Suppressor macrophage (primary cell): ENCODE measurements around the gene RPL10A.

Experiments
- DNase-seq, 4 experiments: peaks; one replicate each; pipeline ENCODE4 v3.0.0-alpha.2; 2020 to 2022

RPL10A gene

DNA sequence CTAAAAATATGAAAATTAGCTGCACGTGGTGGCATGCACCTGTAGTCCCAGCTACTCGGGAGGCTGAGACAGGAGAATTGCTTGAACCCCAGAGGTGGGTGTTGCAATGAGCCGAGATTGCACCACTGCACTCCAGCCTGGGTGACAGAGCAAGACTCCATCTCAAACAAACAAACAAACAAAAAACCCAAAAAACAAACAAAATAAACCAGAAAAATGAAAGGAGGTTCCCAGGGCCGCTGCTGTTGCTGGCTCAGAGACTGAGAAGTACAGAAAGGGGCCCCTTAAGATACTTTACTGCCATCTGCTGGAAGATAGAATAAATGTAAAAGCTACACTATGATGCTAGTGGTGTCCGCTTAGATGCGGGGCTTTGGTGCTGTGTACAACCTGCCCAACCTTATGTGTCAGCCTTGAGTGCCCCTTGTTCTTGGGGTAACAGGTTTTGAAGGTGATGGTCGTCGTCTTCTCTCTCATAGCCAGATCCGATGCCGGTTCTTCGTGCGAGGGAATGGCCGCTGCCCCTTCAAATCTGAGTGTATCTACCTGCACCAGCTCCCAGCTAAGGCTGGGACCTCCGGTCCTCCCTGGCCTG is 18.8 kb upstream of the RPL10A start:
- DNase-seq = peak; percentile 49 to 94 (median 82)

DNA sequence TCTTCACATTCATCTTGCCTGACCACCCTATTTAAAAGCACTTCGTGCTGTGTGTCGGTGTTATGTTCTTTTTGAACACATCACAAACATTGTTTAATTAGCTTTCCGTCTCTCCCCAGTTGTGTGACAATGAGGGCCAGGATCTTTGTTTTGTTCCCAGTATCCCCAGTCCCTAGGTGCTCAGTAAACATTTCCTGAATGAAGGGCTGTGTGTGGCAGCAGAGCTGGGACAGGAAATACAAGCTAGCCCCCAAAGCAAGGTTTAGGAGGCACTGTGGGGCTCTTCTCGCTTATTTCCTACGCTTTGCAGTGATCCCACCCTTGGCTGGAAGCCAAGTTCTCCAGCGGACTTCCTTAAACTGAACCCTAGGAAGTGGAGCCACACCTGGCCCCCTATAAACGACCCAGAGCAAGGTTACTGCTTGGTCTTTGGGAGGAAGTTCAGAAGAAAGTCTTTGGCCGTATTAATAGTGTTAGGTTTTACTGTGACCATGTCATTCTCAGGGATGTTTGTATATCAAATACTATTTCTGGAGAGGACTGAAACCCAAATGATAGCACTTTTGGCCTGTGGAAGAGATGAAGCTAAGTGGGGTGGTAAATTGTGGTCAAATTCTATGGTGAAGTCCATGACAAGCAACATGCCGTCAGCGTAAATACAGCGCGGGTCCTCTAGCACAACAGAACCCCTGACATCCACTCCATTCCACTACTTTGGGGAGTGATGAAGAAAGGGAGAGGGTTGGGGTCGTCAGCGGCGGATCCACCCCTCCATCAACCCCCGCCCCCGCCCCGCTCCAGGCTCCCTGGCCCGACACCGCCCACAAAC is 16.6 kb upstream of the RPL10A start:
- peak in 2 of 4 experiments; percentile 20 to 28 for DNase-seq

DNA sequence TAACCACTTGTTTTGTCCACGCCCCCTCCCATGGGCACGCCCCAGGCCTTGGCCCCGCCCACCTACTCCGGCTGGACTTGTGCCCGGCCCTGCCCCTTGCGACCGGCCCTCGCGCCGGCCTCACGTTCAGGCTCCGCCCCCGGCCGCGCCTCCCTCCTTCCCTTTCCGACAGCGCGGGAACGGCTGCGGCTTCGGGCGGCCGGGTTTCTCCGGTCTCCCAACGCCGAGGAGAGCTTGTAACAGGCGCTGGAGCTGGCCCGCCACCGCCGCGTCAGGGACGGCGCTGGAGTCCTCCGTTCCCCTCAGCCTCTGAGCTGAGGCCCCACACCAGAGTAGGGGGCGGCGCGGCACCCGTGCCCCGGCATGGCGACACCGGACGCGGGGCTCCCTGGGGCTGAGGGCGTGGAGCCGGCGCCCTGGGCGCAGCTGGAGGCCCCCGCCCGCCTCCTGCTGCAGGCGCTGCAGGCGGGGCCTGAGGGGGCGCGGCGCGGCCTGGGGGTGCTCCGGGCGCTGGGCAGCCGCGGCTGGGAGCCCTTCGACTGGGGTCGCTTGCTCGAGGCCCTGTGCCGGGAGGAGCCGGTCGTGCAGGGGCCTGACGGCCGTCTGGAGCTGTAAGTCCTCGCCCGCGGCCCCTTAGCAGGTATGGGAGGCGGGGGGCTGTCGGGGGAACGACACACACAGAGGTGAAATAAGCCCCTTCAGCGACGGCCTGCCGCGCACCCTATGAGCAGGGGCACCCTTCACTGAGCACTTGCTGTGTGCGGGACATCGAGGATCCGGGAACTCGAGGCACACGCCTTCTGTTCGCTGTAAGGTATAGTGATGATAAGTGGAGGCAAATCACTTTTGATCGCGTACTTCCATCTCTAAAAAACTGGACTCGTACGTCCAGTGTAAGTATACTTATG is 15.8 kb upstream of the RPL10A start, which contains the start of gene FANCE:
Gene FANCE (plus strand): TSS at position 156 of the 908 bp plus-strand sequence. CDS start 208 bp downstream, at position 364.
- DNase-seq = peak; percentile 95 to 99 (median 96)

DNA sequence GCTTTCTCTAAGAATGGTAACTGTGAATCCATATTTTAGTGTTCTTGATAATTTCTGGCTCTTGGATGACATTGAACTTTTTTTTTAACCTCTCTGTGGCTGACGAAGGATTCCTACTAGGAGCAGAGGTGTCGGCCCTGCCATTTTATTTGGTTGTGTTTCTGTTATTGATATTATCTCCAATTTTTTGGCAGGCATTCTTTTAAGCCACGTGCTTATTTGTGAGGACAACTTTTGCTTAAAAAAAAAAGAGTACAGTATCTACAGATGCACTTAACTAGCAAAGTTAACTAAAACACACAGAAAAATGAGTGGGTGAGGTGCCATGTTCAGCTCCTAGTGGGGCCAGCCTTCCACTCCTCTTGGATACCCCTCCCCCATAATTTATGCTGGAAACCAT is 15.0 kb upstream of the RPL10A start:
- DNase-seq = no peak

DNA sequence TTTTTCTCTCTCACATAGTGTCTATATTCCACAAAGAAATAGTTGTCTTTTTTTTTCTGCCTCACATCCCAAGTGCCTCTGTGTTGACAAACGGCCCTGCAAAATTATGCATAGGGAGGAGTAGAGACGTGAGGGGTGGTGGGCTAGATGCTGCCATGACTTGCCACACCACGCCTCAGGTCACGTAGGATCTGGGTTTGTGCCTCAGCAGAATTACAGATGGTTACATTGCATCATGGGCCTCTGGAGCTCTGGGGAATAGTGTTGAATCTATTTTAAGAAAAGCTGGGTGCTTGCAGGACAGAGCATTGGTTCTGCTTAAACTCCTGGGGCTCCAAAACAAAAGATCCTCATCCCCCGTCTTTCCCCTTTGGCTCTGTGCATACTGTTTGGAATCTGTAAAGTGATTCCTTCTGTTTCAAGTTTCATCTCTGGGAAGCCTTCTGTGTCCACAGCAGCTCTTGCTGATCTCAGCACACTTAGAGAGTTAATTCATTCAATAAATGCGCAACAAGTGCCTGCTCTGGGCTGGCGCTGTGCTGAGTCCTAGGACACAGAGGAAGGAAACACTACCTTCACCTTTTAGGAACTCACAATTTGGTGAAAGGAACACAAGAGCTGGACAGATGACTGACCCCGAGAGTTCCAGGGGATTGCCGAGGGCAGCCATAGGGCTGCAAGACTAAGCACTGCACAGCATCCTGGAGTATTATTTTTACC is 13.7 kb upstream of the RPL10A start:
- DNase-seq = peak; percentile 40 to 70 (median 60)

DNA sequence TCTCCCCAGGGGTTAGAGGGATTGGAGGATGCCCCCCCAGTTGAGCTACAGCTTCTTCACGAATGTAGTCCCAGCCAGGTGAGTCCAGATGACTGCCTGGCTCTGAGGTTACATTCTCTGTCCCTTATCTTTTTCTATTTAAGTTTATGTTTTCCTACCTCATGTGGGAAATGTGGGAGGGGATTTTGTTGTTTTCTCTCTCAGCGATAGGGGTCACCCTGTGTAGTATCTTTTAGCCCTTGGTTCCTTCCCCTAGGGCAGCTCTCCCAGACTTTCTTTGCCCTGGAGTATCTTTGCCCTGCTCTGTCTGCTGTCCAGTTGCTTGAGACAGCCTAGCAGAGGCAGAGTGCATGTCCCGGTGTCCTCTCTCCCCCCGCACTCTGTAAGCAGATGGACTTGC is 10.3 kb upstream of the RPL10A start:
- DNase-seq = no peak

DNA sequence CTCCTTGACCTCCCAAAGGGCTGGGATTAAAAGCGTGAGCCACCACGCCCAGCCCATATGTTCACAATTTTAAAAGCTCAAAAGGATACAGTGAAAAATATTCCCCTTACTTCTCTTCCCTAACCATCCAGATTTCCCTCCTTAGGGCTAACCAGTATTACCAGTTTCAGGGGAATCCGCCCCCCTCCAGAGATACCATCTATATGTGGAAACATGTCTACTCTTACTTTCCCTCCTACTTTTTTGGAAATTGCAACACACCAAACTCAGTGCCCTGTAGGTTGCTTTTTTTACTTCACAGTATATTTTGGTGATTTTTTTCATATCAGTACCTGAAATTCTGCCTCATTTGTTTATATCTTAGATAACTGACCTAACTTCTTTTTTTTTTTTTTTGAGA is 6.9 kb upstream of the RPL10A start:
- DNase-seq = peak in 1 of 4 experiments; percentile 0

DNA sequence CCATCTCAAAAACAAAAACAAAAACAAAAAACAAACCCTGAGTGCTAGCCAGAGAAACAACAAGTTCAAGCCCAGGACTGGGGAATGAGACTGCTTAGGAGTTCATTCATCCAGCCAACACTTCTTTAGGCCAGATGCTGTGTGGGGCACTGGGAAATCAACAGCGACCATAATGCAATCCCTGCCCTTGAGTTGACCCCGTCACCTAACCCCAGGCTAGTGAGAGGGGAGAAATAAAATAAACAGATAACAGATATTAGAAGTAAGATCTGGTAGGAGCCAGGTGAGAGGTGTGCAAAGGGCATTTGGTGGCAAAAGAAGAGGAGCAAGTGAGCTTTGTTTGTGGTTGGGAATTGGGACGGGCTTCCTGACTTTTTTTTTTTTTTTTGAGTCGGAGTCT is 4.9 kb upstream of the RPL10A start:
- peak in 1 of 4 experiments; percentile 1 for DNase-seq

DNA sequence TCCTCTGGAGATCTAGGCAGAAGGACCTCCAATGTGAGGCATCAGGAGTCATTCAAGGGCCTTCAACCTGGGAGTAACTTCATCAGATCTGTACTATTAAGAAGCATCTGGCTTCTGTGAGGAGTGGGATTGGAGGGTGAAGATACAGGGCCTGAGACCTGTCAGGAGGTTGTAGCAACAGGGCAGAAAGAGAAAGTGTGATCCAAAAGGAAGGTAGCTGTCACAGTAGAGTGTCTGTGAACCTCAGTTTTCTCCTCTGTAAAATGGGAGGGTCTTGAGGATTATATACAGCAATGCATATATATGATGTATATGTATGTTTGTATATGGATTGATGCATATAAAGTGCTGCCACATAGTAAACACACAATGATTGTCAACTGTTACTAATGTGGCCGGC is 2.6 kb upstream of the RPL10A start:
- peak in 1 of 4 experiments; percentile 0 for DNase-seq

DNA sequence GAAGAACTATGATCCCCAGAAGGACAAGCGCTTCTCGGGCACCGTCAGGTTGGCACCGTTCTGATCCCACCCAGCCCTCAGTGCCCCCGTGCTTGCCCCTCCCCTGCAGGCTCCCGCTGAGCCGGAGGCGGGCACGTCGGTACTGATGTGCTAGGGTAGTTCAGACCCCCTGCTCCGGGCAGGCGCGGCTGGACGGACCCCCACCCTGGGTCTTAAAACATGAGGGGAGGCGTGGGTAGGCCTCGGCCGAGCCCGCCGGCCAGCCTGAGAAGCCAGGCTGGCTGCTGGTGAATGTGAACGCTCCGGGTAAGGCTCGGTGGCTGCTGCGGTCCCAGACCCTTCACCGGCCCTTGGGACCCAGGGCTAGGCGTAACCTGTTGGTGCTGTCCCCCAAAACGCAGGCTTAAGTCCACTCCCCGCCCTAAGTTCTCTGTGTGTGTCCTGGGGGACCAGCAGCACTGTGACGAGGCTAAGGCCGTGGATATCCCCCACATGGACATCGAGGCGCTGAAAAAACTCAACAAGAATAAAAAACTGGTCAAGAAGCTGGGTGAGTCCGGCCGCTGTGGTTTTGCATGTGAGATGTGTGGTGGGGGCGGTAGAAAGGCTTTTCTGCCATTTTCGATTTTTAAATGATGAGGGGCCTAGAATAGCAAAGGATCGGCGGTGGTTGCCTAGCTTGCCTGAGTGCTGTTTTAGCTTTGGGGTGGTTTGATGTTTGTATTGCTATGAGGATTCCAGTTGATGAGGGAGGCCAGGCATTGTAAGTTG is 964 bp downstream of the RPL10A start:
- DNase-seq = peak in 1 of 4 experiments; percentile 27

DNA sequence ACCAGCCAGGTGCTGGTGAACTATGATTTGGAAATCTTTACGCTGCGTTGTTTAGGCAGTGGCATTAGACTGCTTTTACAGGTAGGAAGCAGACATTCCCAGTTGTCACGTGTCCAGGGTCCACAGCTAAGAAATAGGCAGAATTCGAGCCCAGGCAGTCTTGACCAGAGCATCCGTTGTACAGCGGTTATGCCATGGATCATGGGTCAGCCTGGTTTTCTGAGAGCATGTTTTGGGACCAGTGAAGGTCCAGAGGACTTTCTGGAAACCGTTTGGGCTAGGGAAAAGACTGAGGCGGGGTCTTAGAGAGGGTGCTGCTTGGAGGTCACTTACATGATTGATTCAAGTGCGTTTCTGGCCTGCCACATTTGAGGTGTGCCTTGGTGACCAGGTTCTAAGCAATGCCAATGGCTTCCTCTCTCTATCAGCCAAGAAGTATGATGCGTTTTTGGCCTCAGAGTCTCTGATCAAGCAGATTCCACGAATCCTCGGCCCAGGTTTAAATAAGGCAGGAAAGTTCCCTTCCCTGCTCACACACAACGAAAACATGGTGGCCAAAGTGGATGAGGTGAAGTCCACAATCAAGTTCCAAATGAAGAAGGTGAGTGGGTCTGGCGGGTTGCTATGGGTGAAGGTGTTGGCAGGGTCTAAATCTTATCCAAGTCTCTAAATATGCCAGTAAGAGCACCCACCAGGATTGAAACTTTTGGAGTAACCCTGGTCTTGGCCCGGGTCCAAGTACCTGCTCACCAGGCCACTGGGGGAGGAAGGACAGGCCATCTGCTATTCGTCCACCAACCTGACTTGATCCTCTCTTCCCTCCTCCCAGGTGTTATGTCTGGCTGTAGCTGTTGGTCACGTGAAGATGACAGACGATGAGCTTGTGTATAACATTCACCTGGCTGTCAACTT is 1.8 kb downstream of the RPL10A start:
- peak in 1 of 4 experiments; percentile 1 for DNase-seq

DNA sequence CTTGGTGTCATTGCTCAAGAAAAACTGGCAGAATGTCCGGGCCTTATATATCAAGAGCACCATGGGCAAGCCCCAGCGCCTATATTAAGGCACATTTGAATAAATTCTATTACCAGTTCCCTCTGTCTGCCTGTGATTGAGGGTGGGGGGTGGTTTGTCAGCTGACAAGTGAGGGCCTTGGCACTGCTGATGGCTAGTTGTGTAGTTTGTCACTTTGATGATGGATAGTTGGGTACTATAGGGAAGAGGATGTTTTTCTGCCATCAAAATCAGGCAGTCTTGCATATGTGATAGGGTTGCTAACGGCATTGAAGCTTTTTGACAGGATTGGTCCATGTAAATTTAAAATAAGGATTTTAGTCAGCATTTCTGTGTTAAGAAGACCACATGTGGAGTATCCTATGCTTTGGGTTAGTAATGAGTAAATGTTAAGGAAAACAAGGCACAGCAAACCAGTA is 2.5 kb downstream of the RPL10A start:
- DNase-seq = no peak

DNA sequence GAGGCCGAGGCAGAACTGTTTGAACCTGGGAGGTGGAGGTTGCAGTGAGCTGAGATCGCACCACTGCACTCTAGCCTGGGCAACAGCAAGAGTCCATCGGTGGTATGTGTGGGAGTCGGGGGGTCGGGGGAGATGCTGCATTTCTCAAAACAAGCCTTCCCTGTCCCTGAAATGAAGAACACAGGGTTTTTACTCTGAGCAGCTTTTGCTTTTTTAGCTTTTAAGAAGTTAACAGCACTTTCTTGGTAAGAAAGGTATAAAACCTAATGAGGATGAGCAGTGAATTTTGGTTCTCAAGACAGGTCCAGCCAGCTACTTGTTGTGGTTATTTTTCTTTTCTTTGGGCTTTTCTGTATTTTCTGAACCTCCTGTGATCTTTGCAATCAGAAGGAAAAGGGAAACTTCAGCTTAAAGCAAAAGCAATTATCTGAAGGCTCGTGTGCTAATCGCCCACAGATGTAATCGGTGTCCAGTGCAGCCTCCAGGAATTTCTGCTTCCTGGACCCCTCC is 3.7 kb downstream of the RPL10A start:
- no peak for DNase-seq

DNA sequence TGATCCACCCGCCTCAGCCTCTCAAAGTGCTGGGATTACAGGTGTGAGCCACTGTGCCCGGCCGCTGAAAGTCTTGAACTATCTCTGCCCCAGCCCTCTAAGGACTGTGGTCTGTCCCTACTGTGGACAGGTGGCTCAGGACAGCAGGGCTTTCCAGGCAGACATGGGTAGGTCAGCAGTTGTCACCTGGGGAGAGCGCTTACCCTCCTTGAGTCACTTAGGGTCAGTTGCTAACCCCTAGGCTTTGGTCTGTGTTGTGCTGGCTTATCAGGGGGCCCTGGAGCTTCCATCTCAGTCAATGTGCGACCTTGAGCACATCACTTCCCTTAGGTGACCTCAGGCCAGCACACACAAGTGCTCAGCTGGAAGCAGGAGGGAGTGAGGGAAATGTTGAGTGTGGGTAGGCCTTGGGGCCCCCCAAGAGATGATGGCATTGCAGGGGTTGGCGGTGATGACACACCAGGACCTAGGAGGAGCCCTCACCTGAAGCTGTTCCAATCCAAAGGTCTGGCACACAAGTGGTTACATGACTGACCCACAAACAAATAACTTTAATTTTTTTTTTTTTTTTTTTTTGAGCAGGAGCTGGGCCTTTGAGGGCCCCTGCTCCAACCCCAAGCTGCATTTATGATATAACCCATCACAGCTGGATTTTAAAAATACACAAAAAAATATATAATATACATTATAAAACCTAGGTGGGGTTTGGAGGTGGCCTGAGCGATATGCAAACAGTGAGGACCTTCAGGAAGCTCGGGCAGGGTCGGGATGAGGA is 5.1 kb downstream of the RPL10A start:
- DNase-seq = peak in 1 of 4 experiments; percentile 1

DNA sequence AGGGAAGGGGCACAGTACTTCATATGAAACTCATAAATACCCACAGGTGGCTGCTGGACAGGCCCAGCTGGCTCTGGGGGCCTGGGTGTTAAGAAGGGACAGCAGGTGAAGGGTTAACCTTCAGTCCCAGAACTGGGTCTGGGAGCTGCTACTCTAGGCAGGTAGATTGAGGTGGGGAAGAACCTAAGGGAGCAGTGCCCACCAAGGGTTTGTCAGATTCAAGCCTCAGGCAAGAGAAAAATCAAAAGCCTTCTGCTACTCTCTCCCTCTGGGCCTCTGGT is 5.6 kb downstream of the RPL10A start:
- DNase-seq = no peak

DNA sequence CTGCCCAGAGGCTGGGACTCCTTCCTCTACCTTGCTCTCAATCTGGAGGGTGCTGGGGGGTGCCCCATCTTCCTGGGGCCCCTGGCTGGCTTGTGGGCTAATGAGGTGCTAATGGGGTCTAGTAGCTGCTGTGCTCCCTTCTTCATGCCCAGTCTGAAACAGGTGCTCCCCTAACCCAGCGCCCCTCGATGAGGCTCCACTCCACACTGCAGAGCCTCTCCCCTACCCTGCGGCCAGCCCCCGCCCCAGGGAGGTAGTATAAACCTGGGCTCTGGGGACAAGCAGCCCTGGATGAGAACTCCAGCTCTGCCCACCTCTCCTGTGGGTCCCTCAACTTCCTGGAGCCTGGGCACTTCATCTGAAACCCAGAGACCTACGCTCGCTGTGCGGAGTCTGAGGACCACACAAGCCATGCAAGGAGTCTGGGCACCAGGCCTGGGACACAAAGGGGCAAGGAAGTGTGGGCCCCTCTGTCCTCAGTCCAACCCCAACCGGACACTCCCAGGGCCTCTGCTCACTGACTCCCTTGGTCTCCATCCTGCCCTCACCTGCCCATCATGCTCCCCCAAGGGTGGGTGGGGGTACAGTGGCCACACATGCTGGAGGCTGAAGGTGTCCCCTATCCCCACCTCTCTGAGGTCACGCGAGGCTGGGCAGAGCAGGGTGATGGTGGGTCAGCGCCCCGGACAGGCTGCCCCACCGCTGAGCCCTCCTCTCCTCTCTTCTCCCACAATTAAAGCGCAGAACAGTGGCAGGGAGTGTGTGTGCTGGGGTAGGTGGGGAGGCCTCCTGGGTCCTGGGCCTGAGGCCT is 6.1 kb downstream of the RPL10A start:
- DNase-seq = peak in 1 of 4 experiments; percentile 2

DNA sequence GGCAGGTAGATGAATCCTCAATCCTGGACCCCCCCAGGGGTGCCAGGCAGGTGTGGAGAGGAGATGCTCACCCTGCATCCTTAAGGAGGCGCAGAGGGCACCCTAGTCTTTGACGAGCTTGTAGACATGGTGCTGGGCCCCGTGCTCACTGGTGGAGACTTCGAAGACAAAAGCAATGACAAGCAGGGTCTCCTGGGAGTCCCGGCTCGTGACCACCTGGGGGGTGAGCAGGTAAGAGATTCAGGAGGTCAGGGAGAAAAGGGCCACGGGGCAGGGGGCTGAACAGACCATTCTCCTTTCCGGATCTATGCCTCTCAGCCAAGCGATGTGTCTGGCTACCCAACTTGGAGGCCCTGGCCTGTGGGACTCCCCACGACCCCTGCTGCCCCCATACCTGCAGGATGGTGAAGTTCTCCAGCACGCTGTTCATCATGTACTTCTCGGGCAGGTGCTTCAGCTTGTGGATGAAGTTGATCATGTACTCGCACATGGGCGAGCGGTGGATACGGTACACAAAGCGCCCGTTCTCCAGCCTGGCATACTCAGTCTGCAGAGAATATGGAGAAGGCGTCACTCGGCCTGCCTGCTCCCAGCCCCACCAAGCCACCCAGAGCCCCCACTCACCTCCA is 6.9 kb downstream of the RPL10A start:
- DNase-seq = no peak

DNA sequence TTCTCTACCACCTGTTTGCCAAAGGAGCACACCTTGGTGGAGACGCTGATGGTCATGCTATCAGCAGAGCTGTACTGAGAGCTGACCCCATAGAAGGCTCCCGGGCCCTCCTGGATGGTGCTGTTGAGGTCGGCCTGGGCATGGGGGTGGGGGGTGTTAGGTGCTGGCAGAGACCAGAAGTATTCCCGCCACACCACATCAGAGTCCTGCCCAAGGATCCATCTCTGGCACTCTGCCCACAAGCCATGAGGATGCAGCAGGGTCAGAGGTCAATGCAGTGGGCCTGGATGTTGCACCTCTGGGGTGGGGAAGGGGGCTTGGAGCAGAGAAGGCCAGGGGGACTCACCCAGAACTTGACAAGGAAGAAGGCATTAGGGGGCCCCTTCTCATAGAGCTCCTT is 7.4 kb downstream of the RPL10A start:
- DNase-seq = no peak
